SHP77 treated with DMSO at 0.1 percent for 48 hours (cell line): ENCODE results near the gene HRCT1.
"Not testable (repeated sequence)": the region's sequence is repeated elsewhere in the genome, so short reads cannot be mapped to it uniquely, and the experiment has no call there.

ENCODE experiments used
- DNase-seq: peaks from one replicate; lab custom pipeline; 2025; lab: John Stamatoyannopoulos, UW

The HRCT1 gene

GRCh38 chr9:35896570-35896969 lies 9.4 kb upstream of the HRCT1 start:
- DNase-seq = no peak

GRCh38 chr9:35897376-35898099 lies 8.5 kb upstream of the HRCT1 start:
- DNase-seq = not testable (repeated sequence)

- DNase-seq = no peak
Measured at GRCh38 chr9:35898337-35898736, 7.7 kb upstream of the HRCT1 start.

- DNase-seq = no peak
Measured at GRCh38 chr9:35899021-35899420, 7.0 kb upstream of the HRCT1 start.

- DNase-seq = peak; percentile 6
Measured at GRCh38 chr9:35903049-35903448, 3.0 kb upstream of the HRCT1 start.

- no peak for DNase-seq
Measured at GRCh38 chr9:35904338-35904737, 1.7 kb upstream of the HRCT1 start.

- no peak for DNase-seq
Measured at GRCh38 chr9:35905051-35905781, 786 bp upstream of the HRCT1 start.

GRCh38 chr9:35906923-35907699 lies 1.1 kb downstream of the HRCT1 start:
- no peak for DNase-seq

GRCh38 chr9:35907711-35908503 lies 1.9 kb downstream of the HRCT1 start:
- DNase-seq = no peak

- no peak for DNase-seq
Measured at GRCh38 chr9:35908504-35909125, 2.6 kb downstream of the HRCT1 start.

- DNase-seq = no peak
Measured at GRCh38 chr9:35909274-35909673, 3.3 kb downstream of the HRCT1 start, which contains the start of gene SPAAR. Gene SPAAR, plus strand, starts transcription at chr9:35909490. Its CDS starts 974 bp downstream, at chr9:35910464.

- no peak for DNase-seq
Measured at GRCh38 chr9:35909687-35910612, 3.9 kb downstream of the HRCT1 start.

- peak; percentile 6 for DNase-seq
Measured at GRCh38 chr9:35910613-35911359, 4.8 kb downstream of the HRCT1 start.

GRCh38 chr9:35911690-35912089 lies 5.7 kb downstream of the HRCT1 start:
- no peak for DNase-seq

GRCh38 chr9:35912791-35913400 lies 6.9 kb downstream of the HRCT1 start:
- DNase-seq = no peak

- not testable (repeated sequence) for DNase-seq
Measured at GRCh38 chr9:35913429-35913828, 7.4 kb downstream of the HRCT1 start.

GRCh38 chr9:35914301-35914807 lies 8.4 kb downstream of the HRCT1 start:
- DNase-seq = no peak

- no peak for DNase-seq
Measured at GRCh38 chr9:35915681-35916294, 9.8 kb downstream of the HRCT1 start.
